Esophagus muscularis mucosa (tissue), 3 donors: Measurements from ENCODE around the gene TOGARAM2.

Source experiments
- POLR2A ChIP-seq: fragments of 450-650 bp; IDR thresholded peaks from one replicate; pipeline ENCODE4 v1.6.1; 2017; ENCODE audit warnings: antibody characterized with exemption, moderate library complexity, mild to moderate bottlenecking, low read depth
- POLR2AphosphoS5 ChIP-seq, 2 donors: sonication (generic); formaldehyde crosslinking; IDR thresholded peaks; one replicate each; pipeline ENCODE4 v1.6.1; 2017; ENCODE audit warnings: antibody characterized with exemption in 2 of 2
- TF ChIP-seq, protein P1 (sequence below), 3 experiments: fragments of 200-600 bp in 2 of 3; fragments of 450-650 bp in 1 of 3; sonication (generic) in 2 of 3; IDR thresholded peaks; one replicate each; pipeline ENCODE4 v1.5.1; 2017 to 2019; ENCODE audit warnings: antibody characterized with exemption in 3 of 3, mild to moderate bottlenecking in 2 of 3, moderate library complexity in 1 of 3

DNA sequence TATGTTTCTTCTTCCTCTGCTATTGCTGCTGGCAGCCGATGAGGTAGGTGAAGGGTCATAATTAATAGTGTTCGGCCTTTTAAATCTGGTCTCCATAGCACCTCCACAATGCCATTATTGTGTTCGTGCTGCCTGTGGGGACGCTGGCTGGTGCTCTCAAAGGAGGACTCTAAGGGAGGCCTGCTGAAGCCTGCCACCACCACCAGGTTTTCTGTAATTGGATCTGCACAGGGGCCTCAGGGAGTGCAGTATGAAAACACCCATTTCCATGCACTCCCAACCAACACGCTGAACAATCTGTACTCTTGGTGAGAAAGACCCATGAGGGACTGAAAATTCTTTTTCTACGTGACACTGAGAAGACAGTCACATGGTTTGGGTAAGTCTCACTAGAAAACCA, 116.5 kb downstream of the TOGARAM2 start:
- TF ChIP-seq, protein P1, sequence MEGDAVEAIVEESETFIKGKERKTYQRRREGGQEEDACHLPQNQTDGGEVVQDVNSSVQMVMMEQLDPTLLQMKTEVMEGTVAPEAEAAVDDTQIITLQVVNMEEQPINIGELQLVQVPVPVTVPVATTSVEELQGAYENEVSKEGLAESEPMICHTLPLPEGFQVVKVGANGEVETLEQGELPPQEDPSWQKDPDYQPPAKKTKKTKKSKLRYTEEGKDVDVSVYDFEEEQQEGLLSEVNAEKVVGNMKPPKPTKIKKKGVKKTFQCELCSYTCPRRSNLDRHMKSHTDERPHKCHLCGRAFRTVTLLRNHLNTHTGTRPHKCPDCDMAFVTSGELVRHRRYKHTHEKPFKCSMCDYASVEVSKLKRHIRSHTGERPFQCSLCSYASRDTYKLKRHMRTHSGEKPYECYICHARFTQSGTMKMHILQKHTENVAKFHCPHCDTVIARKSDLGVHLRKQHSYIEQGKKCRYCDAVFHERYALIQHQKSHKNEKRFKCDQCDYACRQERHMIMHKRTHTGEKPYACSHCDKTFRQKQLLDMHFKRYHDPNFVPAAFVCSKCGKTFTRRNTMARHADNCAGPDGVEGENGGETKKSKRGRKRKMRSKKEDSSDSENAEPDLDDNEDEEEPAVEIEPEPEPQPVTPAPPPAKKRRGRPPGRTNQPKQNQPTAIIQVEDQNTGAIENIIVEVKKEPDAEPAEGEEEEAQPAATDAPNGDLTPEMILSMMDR (IDR thresholded peaks at IDR 0.05), result no peak
- TF ChIP-seq POLR2A (no peak), POLR2AphosphoS5 (IDR thresholded peaks at IDR 0.05) (no peak)
